Fibroblast of lung (primary cell): ENCODE data around the gene FOXL3.

Experiments
- CTCF ChIP-seq, 2 donors: IDR thresholded peaks in 1 of 2; conservative IDR thresholded peaks in 1 of 2; 1 replicate in 1 of 2; 2 replicates in 1 of 2; pipeline ENCODE4 v1.5.1; 2011 to 2012; ENCODE audit warnings: low read length in 2 of 2, control low read depth in 1 of 2, inconsistent platforms in 1 of 2, low read depth in 1 of 2, mild to moderate bottlenecking in 1 of 2
- EZH2 ChIP-seq: IDR thresholded peaks from 2 replicates; pipeline ENCODE4 v1.5.1; 2012; ENCODE audit warnings: low read length, control low read depth, mild to moderate bottlenecking; ENCODE audit errors: missing control alignments

GRCh38 chr7:302054-302992 lies 12.4 kb downstream of the FOXL3 start:
- TF ChIP-seq CTCF (conservative IDR thresholded peaks at IDR 0.05 in 1 of 2, IDR thresholded peaks at IDR 0.05 in 1 of 2; ENCODE audit: low read depth in 1 of 2, low read length in 2 of 2), result no peak
- TF ChIP-seq EZH2, result no peak
